ENCODE results near the gene GGTLC2.

The GGTLC2 gene

DNA sequence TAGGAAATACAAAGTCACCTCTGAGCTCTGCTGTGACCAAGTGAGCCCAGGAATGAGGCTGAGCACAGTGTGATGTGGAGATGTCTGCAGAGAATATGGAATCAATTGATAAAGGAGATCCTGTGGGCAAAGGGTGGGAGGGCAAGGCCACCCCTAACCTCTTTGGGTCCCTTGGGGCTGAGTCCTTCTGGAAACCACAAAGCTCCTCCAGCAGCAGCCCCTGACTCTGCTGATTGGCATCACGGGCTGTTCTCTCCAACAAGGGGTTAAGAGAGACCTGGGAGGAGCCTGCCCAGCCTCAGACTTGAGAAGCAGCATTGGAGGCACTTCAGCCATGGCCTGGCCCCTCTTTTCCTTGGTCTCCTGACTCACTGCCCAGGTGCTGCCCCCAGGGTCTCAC is 49.7 kb downstream of the GGTLC2 start:
- no peak for TF ChIP-seq EZH2phosphoT487 (conservative IDR thresholded peaks at IDR 0.05; ENCODE audit: low read length)
- TF ChIP-seq, protein P1, sequence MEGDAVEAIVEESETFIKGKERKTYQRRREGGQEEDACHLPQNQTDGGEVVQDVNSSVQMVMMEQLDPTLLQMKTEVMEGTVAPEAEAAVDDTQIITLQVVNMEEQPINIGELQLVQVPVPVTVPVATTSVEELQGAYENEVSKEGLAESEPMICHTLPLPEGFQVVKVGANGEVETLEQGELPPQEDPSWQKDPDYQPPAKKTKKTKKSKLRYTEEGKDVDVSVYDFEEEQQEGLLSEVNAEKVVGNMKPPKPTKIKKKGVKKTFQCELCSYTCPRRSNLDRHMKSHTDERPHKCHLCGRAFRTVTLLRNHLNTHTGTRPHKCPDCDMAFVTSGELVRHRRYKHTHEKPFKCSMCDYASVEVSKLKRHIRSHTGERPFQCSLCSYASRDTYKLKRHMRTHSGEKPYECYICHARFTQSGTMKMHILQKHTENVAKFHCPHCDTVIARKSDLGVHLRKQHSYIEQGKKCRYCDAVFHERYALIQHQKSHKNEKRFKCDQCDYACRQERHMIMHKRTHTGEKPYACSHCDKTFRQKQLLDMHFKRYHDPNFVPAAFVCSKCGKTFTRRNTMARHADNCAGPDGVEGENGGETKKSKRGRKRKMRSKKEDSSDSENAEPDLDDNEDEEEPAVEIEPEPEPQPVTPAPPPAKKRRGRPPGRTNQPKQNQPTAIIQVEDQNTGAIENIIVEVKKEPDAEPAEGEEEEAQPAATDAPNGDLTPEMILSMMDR (IDR thresholded peaks at IDR 0.05; ENCODE audit: insufficient read depth, low read length, poor library complexity, severe bottlenecking), result no peak
- Histone ChIP-seq H3K4me2 (ENCODE audit: low read depth, low read length, poor library complexity, severe bottlenecking) (no peak overlapping the region), H3K4me3 (ENCODE audit: insufficient read depth, low read length, poor library complexity, severe bottlenecking) (no peak overlapping the region), H3K9me3 (ENCODE audit: insufficient read depth, low read length) (no peaks in the 10 kb centered on the region), H3F3A (ENCODE audit: insufficient read depth) (peaks cover 4% of the 10 kb centered on the region; the same call in 1 of the 2 replicates), H2AFZ (ENCODE audit: low read depth, low read length, severe bottlenecking) (no peak overlapping the region), H3K27ac (ENCODE audit: low read depth, low read length) (no peak overlapping the region), H3K27me3 (ENCODE audit: low read length) (no peaks in the 10 kb centered on the region), H3K36me3 (ENCODE audit: low read length) (no peaks in the 10 kb centered on the region), H4K20me1 (ENCODE audit: low read depth, low read length) (no peaks in the 10 kb centered on the region), H3K9me2 (replicated peaks; ENCODE audit: insufficient read depth, low read length) (no peaks in the 10 kb centered on the region), H3K79me2 (ENCODE audit: insufficient read depth, low read length) (no peaks in the 10 kb centered on the region), H3K9ac (ENCODE audit: low read length) (no peak overlapping the region)

DNA sequence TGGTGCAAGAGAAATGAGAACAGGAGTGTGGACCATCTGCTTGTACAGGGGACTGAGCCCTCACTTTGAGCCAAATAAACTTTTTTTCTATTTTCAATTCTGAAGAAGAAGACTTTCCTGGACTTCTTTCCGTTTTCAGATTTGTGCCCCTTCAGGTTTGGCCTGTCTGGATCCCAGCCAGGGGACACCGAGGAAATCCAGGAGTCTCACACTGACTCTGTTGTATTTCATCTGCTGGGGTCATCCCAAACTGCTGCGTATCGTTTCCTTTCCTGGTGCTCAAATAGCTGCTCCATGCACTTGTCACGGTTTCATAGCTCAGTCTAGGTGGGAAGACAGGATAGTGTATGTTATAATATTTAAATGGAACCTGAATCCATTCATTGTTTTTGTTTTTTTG is 51.7 kb downstream of the GGTLC2 start:
- Histone ChIP-seq H4K20me1 (ENCODE audit: low read depth, low read length) (no peaks in the 10 kb centered on the region), H3K9me3 (ENCODE audit: insufficient read depth, low read length) (no peaks in the 10 kb centered on the region), H3K27me3 (ENCODE audit: low read length) (no peaks in the 10 kb centered on the region), H3K4me2 (ENCODE audit: low read depth, low read length, poor library complexity, severe bottlenecking) (no peak overlapping the region), H3K36me3 (ENCODE audit: low read length) (no peaks in the 10 kb centered on the region), H3K9ac (ENCODE audit: low read length) (no peak overlapping the region), H3F3A (ENCODE audit: insufficient read depth) (peaks cover 4% of the 10 kb centered on the region; the same call in 1 of the 2 replicates), H3K79me2 (ENCODE audit: insufficient read depth, low read length) (no peaks in the 10 kb centered on the region), H2AFZ (ENCODE audit: low read depth, low read length, severe bottlenecking) (no peak overlapping the region), H3K27ac (ENCODE audit: low read depth, low read length) (no peak overlapping the region), H3K4me3 (ENCODE audit: insufficient read depth, low read length, poor library complexity, severe bottlenecking) (no peak overlapping the region), H3K9me2 (replicated peaks; ENCODE audit: insufficient read depth, low read length) (no peaks in the 10 kb centered on the region)
- TF ChIP-seq, protein P1 (IDR thresholded peaks at IDR 0.05; ENCODE audit: insufficient read depth, low read length, poor library complexity, severe bottlenecking), result no peak
- TF ChIP-seq EZH2phosphoT487 (conservative IDR thresholded peaks at IDR 0.05; ENCODE audit: low read length), result no peak

Data from SU-DHL-6 (cell line).